Measurements from ENCODE around the gene ABHD16B. TPM values are rescaled to one million over a fixed set of nuclear protein-coding genes. Genes with fewer than 3 reads are reported as not detected.

The ABHD16B gene
- not detected for total RNA-seq

- DNase-seq, result no peak
Observed at GRCh38 chr20:63861365-63861934, at the start of gene ABHD16B. Gene ABHD16B, plus strand, starts transcription at chr20:63861498. Its CDS starts 43 bp downstream, at chr20:63861541.

- DNase-seq, result no peak
Observed at GRCh38 chr20:63814891-63815614, 46.2 kb upstream of the ABHD16B start.

GRCh38 chr20:63815615-63816253 lies 45.6 kb upstream of the ABHD16B start:
- DNase-seq, result no peak

DNA sequence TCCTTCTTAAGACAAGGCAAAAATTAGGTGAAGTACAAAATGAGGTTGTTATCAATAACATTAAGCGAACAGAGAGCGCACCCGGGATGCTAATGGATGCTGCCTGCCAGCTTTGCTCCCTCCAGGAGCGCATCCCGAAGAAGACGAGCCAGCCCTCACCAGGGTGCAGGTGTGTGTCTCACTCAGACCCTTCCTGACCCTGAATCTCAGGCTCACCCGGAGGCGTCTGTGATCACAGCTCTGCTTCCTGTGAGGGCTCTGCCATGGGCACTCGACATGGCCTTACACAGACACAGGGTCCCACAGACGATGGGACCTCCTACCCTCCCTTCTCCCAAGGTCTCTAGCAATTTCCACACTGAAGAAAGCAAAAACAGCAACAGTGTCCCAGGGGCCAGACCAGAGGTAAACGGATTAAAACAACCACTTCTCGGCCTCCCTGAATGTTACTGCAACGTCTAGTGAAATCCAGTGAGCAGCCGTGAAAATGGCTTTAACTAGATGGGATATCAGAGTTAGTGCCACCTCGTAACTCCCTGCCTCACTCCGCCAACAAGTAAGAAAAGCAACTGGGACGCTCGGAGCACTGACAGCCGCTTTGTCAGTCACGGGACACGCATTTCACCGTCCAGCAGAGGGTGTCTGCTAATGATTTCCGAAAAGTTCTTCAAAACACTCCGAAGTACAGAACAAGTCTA lies 41.9 kb upstream of the ABHD16B start:
- no peak for DNase-seq

DNA sequence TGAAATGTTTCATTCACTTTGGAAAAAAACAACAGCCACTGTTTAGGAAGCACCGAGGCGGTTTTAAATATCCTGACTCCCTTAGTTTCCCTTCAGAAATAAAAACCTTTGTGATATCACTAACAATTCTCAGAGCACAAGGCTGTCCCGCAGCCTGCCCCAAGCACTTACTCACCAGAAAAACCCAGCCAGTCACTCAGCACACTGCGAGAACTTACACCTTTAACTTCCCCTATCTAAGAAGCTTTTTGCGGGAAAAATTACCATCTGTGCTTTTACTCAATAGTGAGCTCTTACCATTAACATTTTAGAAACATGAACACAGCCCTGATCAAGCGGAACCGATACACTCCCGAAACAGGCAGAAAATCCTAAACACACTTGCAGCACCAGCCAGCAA lies 39.5 kb upstream of the ABHD16B start:
- DNase-seq, result no peak

DNA sequence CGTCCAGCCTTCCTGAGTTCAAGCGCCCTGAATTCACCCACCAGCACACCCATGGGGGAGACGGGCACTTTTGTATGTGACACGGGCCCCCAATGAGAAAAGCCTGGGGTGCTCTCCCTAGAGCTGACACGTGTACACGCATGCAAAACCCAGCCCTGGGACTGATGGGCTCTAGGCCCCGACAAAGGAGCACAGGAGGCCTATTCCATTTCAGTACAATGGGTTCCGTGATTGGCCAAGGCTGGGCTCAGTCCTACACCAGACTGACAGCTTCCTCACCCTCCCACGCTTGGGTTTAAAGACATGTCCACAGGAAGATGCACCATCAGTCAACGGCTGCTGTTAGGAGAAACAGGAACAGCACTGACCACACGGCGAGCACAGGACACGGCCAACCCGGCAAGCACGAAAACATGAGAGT lies 39.0 kb upstream of the ABHD16B start:
- no peak for DNase-seq

DNA sequence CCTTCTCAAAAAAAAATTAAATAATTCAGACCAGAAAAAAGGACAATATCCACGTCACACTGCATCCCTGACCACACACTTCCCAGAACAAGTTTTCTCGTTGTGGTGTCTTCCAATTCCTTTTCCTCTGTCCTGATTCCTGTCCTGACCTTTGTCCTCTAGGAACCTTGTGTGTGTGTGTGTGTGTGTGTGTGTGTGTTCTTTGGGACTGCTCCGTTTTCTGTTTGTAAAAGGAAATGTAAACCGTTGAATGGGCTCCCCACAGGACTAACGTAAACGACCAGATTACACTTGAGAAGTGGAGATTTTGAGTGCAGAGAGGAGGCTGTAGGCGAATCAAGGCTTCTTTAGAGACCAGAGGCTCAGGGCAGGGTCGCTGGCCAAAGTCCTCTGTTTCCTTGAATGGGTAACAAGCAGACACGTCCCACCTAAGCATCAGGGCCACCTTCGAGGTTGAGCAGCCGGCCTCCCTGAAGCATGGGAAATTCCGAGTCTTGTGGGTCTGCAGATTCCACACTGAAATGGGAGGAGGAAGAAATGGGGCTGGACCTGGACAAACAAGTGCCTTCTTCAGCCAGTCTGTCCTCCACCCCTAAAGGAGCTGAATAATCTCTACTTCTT lies 37.5 kb upstream of the ABHD16B start:
- no peak for DNase-seq

GRCh38 chr20:63825331-63826118 lies 35.8 kb upstream of the ABHD16B start:
- no peak for DNase-seq

DNA sequence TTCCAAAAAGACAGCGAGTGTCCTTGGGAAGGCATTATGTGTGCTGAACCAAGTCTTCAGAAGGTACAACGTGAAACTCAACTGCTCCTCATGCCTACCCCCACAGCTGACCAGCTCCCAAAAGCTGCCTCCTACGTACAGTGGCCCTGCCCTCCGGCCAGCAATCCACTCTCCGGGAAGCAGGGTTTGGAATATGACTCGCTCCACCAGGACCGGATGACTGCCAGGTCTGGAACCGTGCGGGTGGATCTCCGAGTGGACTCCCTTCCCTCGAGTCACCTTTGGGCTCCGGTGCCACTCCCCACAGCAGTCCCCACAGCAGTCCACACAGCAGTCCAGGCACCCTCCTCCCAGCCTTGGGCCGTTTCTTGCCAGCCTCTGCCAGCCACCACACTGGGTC lies 34.5 kb upstream of the ABHD16B start:
- no peak for DNase-seq

GRCh38 chr20:63828124-63828523 lies 33.2 kb upstream of the ABHD16B start:
- DNase-seq, result no peak

- DNase-seq, result no peak
Observed at GRCh38 chr20:63828545-63828944, 32.8 kb upstream of the ABHD16B start.

GRCh38 chr20:63828951-63829350 lies 32.3 kb upstream of the ABHD16B start:
- no peak for DNase-seq

GRCh38 chr20:63829603-63829944 lies 31.7 kb upstream of the ABHD16B start:
- no peak for DNase-seq

DNA sequence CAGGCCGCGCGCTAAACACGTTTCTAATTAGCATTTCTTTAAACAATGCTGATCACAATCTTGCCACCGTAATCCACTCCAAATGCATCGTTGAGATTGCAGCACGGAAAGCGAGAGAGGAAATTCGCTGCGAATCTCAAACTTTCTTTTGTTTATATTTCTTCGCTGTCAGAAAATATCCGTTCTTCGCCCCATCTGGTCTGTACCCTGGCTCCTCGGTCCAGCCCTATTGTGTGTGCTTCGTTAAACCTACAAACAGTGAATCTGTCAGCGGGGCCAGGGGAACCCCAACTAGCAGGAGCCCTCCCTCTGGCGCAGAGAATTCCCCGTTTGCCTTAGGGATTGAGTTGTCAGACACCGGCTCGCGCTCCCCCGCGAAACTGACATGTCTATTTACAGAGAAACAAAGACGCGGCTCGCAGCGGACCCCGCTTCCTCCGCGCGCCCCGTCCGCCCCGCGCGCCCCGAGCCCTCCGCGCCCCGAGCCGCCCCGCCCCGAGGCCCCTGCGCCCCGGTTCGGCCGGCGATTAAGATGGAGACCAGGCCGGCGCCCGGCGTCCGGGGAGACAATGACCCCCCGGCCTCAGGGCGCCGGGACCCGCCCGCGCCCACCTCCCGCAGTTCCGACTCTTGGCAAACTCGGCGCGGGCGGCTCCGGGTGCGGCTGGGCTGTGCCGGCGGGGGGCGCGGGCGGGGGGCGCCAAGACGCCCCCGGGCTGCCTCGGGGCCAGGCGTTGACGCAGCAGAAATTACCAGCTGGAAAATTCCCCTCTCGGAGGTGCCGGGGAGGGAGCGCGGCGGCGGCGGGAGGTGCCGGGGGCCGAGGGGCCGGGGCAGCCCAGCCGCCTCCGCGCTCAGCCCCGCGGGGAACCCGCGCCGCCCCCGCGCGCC lies 31.1 kb upstream of the ABHD16B start:
- no peak for DNase-seq

DNA sequence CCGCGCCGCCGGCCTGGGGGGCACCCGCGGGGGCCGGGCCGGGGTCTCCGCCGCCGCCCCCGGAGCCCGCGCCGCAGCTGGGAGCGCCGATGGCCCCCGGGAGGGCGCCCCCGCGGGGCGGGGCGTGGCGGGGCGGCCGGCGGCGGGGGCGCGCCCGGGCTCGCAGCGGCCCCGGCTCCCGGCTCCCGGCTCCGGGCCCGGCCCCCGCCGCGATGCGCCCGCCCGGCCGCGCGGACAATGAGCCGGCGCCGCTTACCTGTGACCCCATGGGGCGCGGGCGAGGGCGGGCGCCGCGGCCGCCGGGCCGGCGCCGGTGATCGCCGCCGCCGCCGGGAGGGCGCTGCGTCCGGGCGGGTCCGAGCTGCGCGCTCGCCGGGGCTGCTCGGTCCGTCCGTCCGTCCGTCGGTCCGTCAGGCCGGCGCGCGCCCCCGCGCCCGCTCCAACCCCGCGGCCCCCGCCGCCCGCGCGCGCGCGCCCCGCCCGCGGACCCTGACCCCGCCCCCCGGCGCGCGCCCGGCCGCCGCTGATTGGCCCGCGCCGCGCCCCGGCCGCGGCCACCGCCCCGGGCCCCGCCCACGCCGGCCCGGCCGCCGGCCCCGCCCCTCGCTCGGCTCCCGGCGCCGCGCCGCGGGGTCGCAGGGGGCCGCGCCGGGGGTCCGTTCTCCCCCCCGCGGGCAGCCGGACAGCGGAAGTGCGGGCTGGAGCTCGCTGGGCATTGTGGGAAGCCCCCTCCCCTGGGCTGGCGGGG lies 30.3 kb upstream of the ABHD16B start, which contains the start of gene ZBTB46:
TSS of gene ZBTB46 (minus strand) at position 424 of the 748 bp plus-strand sequence. CDS start 40,507 bp downstream, outside the sequence.
- DNase-seq, result no peak

DNA sequence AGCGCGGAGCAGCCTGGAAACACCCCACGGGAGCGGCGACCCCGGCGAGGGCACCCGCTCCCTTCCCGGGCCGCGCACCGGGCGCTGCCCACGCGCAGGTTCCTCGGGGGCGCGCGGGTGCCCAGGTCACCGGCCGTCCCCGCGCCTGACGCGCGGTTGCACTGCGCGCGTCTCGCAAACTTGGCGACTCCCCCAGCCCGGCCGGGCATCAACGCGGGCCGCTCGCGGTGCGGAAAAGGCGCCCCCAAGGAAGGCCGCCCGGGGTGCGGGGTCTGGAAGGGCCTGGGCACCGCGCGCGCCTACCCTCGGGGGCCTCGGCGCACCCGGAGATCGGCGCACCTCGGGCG lies 29.7 kb upstream of the ABHD16B start:
- no peak for DNase-seq

DNA sequence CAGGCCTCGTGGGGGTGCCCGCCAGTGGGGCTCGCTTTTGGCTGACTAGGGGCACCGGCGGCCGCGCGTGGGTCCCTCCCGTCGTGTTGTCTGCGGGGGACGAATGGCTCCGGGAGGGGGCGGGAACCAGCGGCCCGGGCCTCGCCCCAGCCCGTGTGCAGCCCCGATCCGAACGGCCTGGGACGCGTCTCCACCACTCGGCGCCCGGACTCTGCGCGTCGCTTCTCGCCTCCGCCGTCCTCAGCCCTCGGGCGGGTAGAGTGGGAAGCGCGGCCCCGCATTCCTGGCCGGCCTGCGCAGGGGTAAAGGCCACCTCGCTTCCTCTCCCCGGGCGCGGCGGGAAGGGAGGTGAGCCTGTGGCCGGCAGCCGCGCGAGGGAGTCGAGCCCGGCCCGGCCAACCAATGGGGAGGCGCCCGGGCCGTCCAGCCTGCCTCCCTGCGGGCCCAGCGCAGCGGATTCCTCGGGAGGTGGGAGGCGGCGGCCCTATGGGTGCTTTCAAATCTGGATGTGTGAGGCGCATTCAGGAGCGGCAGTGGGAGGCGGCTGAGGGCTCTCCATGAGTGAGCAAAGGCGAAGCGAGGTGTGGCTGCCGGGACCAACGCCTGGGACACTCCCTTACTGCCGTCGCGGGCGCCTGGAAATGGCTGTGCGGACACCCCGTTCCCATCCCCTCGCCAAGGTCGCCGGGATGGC lies 29.2 kb upstream of the ABHD16B start:
- no peak for DNase-seq

GRCh38 chr20:63833776-63834490 lies 27.4 kb upstream of the ABHD16B start:
- no peak for DNase-seq

GRCh38 chr20:63834491-63834880 lies 26.8 kb upstream of the ABHD16B start:
- DNase-seq, result no peak

Data from effector CD4-positive, alpha-beta T cell (primary cell).